Activated CD4-positive, alpha-beta memory T cell treated with anti-CD3 and anti-CD28 coated beads, Interleukin-2, amount 10 ng/mL, durations not matched to agents 7 days and 5 days (primary cell): ENCODE data around the gene PNMT. TPM values are rescaled to one million over a fixed set of nuclear protein-coding genes. Genes with fewer than 3 reads are reported as not detected.
A peak's percentile ranks its signal among the peaks of the same experiment; 100 is the strongest.

Experiments
- CTCF ChIA-PET: fragments of 350-600 bp; sonication (Branson Sonifier 250); formaldehyde crosslinking; loops from one replicate; lab custom pipeline; 2021; ENCODE audit warnings: antibody characterized with exemption, inconsistent platforms; lab: Charles Lee
- POLR2A ChIA-PET: fragments of 350-600 bp; sonication (Branson Sonifier 250); formaldehyde crosslinking; loops from one replicate; lab custom pipeline; 2021; ENCODE audit warnings: antibody characterized with exemption; lab: Charles Lee
- DNase-seq: peaks from one replicate; pipeline ENCODE4 v3.0.0-alpha.2; 2020
- H3K27ac Mint-ChIP-seq: one replicate; pipeline ENCODE4 v1.8.0; 2021; ENCODE audit warnings: mild to moderate bottlenecking, mixed read lengths
- H3K27me3 Mint-ChIP-seq: one replicate; pipeline ENCODE4 v1.8.0; 2021; ENCODE audit warnings: mixed read lengths
- H3K36me3 Mint-ChIP-seq: one replicate; pipeline ENCODE4 v1.8.0; 2021; ENCODE audit warnings: low read depth, mixed read lengths
- H3K4me1 Mint-ChIP-seq: one replicate; pipeline ENCODE4 v1.8.0; 2021; ENCODE audit warnings: mixed read lengths
- H3K4me3 Mint-ChIP-seq: one replicate; pipeline ENCODE4 v1.8.0; 2021; ENCODE audit warnings: mild to moderate bottlenecking, mixed read lengths
- H3K9me3 Mint-ChIP-seq: one replicate; pipeline ENCODE4 v1.8.0; 2021; ENCODE audit warnings: mixed read lengths
- total RNA-seq, 2 experiments: library from RNA; stranded (reverse); gene quantifications; one replicate each; pipeline ENCODE4 v1.2.3, GENCODE V29; 2021

PNMT gene
- total RNA-seq, 2 experiments from 2014 or later = not detected

DNA sequence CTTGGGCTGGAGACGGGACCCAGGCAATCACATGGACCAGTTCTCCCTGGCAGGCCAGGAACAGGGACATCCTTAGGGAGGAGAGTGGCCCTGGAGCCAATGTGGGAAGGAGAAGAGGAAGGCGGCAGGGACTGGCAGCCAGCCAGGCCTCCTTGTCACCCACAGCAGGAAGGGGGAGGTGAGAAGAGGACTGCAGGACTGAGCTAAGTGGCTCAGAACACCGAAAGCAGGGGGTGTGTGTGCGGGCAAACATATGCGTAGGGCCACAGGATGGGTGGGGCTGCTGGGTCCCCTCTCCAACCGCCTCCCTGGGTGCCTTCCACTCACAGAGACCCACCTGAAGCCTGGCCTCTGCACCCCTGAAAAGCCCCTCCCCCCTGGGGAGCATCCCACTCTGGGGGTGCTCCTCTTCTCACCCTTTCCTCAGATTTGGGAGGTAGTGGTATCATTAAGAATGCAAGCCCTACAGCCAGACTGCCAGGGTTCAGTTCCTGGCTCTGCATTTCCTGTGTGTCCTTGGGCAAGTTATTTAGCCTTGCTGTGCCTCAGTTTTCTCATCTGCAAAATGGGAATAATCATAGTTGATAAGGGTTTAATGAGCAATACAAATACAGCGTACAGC lies 8.1 kb downstream of the PNMT start:
- H3K4me3 Mint-ChIP-seq = no peak overlapping the region
- CTCF ChIA-PET = interaction anchor here (1.0 to 2.4 kb wide), 6 partner anchors 11 to 54 kb away, joined by 5 to 14 read pairs (median 9); partner anchors contain the start of genes MIEN1 and PGAP3
- H3K9me3 Mint-ChIP-seq = no peaks in the 10 kb centered on the region
- peaks cover 2% of the 10 kb centered on the region for H3K27me3 Mint-ChIP-seq
- H3K4me1 Mint-ChIP-seq = peaks cover 58% of the 10 kb centered on the region
- peaks cover 4% of the 10 kb centered on the region for H3K36me3 Mint-ChIP-seq
- DNase-seq = peak; percentile 74
- POLR2A ChIA-PET = interaction anchor here (0.9 to 8.8 kb wide), 4 partner anchors 10 to 79 kb away, joined by 3 to 71 read pairs (median 14); partner anchors contain the start of genes MIEN1 and PGAP3
- H3K27ac Mint-ChIP-seq = peak overlapping the region; percentile 77

DNA sequence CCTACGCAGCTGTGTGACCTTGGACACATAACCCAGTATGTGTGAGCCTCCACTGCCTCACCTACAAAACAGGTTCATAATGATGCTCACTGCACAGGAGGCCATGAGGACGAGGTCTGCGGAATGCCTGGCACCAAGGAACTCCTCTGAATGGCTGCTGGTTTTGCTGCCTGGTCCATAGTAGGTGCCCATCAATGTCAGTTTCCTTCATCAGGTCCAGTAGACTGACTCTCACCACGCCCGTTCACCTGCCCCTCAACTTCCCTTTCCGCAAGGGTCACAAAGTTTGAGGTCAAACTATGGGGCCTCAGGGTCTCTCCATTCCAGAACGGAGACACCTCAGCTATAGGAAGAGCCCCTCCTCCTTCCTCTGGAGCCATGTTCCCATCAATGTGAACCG lies 8.8 kb downstream of the PNMT start:
- Mint-ChIP-seq H3K27me3 (no peaks in the 10 kb centered on the region), H3K9me3 (no peaks in the 10 kb centered on the region), H3K36me3 (peaks cover 4% of the 10 kb centered on the region), H3K4me1 (peaks cover 56% of the 10 kb centered on the region), H3K27ac (peak overlapping the region; percentile 77), H3K4me3 (no peak overlapping the region)
- DNase-seq = no peak
- ChIA-PET CTCF (interaction anchor here (1.5 to 1.9 kb wide), 2 partner anchors 8 to 22 kb away, joined by 8 read pairs; partner anchors contain the start of gene PNMT), POLR2A (interaction anchor here (0.7 to 8.8 kb wide), 4 partner anchors 11 to 241 kb away, joined by 3 to 71 read pairs (median 14); partner anchors contain the start of genes MIEN1 and PGAP3)

DNA sequence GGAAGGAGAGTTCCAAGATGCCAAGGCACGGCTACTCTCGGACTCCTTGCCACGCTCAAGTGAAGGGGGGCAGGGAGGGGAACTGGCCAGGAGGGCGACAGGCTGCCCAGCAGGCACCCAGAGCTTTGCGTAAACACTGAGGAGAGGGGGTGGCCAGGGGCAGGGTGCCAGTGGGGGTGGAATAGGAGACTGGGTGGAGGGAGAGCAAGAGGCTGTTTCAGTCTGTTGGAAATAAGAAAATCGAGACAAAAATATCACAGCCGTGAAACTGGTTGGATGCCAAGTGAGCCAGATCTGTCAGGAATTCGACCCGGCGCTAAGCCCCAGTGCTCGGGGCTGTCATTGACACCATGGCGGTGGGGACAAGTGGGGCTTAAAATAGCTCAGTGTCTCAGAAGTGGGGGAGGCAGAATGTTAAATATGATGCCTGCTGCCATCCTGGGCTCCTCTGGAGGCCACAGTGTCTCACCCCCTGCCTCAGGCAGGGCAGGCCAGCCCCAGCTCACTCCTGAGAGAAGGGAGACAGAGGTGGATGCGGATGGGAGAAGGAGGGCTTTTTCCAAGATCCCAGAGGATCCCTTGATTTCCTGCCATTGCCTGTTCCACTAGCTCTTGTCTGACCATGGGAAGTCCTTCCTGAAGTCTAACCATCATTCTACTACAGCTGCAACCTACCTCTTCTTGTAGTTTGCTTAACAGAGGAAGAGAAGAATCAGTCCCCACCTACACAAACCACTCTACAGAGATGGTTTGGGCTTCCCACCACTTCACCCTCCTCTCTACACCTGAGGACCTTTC lies 9.5 kb downstream of the PNMT start:
- H3K4me3 Mint-ChIP-seq = no peak overlapping the region
- no peaks in the 10 kb centered on the region for H3K27me3 Mint-ChIP-seq
- no peaks in the 10 kb centered on the region for H3K9me3 Mint-ChIP-seq
- ChIA-PET POLR2A (interaction anchor here (0.7 to 8.8 kb wide), 5 partner anchors 11 to 242 kb away, joined by 3 to 71 read pairs (median 14); partner anchors contain the start of genes MIEN1 and PGAP3), CTCF (interaction anchor here (0.6 to 1.8 kb wide), 4 partner anchors 9 to 285 kb away, joined by 3 to 8 read pairs (median 4); partner anchors contain the start of genes PGAP3 and PNMT)
- peaks cover 56% of the 10 kb centered on the region for H3K4me1 Mint-ChIP-seq
- no peak for DNase-seq
- H3K27ac Mint-ChIP-seq = peak overlapping the region; percentile 28
- peaks cover 4% of the 10 kb centered on the region for H3K36me3 Mint-ChIP-seq

DNA sequence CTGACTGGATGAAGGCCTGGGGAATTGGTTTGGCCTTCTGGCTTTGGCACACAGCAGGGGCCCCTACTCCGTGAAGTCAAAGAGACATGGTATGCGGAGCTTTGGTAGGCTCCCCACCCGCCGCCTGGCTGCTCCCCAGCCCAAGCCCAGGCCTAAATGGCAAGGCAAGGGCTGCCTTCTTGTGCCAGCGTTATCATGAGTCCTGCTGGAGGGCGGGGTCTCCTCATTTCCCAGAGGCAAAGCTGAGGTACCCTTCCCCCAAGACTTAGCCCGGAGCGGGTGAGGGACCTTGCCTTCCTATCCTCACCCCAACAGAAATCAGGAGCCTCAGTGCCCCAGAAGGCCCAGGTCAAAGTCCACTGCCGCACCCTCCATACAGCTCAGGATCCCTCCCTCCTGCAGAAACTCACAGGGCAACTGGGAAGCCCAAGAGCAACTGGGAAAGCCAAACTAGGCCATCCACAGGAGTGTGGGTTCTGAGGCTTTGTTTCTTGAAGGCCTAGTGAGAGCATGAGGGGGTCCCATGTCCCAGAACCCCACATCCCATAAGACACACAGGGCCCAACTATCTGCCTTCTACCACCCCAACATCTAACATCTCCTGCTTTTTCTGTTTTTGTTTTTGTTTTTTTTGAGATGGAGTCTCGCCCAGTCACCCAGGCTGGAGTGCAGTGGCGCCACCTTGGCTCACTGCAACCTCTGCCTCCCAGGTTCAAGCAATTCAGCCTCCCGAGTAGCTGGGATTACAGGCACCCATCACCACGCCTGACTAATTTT lies 10.3 kb downstream of the PNMT start:
- CTCF ChIA-PET = interaction anchor here (0.6 to 2.6 kb wide), 11 partner anchors 9 to 286 kb away, joined by 3 to 16 read pairs (median 5); partner anchors contain the start of genes MIEN1, PGAP3 and PNMT
- POLR2A ChIA-PET = interaction anchor here (1.9 to 8.8 kb wide), 4 partner anchors 8 to 52 kb away, joined by 14 to 71 read pairs (median 17); partner anchors contain the start of genes MIEN1, PGAP3 and PNMT
- H3K4me1 Mint-ChIP-seq = peaks cover 59% of the 10 kb centered on the region

DNA sequence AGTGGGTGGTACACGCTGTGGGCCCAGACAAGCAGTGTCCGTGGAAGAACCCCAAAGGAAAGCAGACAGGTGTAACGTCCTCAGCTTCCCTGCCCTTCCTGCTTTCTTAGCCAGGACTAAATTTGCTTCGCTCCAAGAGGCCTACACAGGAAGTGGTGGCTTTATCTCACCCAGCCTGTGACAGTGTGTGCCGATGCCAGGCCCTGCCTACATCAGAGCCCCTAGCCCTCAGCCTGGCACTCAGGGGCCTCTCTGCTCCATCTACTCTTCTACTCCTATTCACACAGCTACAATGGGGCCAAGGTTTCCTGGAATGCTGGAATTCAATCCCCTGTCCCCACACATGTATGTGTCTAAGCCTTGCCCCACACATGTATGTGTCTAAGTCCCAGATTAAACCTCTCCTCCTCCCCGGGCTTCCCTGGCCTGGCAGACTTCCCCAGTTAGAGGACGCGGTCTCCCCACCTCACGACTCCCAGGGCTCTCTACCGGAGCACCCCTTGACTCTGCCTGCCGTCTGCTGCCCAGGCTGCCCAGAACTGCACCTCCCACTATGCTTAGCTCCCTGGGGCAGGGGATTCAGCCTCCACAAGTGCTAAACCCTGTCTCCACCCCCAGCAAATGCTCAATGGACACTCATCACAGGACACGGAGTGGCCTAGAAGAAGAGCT lies 11.4 kb downstream of the PNMT start:
- Mint-ChIP-seq H3K36me3 (peaks cover 14% of the 10 kb centered on the region), H3K4me1 (peaks cover 59% of the 10 kb centered on the region), H3K4me3 (no peak overlapping the region), H3K27me3 (no peaks in the 10 kb centered on the region), H3K27ac (peak overlapping the region; percentile 83), H3K9me3 (no peaks in the 10 kb centered on the region)
- ChIA-PET POLR2A (interaction anchor here (0.6 to 8.8 kb wide), 5 partner anchors 9 to 360 kb away, joined by 3 to 71 read pairs (median 16); partner anchors contain the start of genes MIEN1, PGAP3 and PNMT), CTCF (interaction anchor here (0.8 to 2.6 kb wide), 10 partner anchors 8 to 58 kb away, joined by 3 to 16 read pairs (median 4); partner anchors contain the start of genes MIEN1 and PNMT)
- peak; percentile 56 for DNase-seq

More for the DNA sequence above, 10.3 kb downstream of the PNMT start:
- peak overlapping the region; percentile 83 for H3K27ac Mint-ChIP-seq
- H3K27me3 Mint-ChIP-seq = no peaks in the 10 kb centered on the region
- H3K9me3 Mint-ChIP-seq = no peaks in the 10 kb centered on the region
- H3K36me3 Mint-ChIP-seq = peaks cover 10% of the 10 kb centered on the region
- no peak for DNase-seq
- H3K4me3 Mint-ChIP-seq = no peak overlapping the region

DNA sequence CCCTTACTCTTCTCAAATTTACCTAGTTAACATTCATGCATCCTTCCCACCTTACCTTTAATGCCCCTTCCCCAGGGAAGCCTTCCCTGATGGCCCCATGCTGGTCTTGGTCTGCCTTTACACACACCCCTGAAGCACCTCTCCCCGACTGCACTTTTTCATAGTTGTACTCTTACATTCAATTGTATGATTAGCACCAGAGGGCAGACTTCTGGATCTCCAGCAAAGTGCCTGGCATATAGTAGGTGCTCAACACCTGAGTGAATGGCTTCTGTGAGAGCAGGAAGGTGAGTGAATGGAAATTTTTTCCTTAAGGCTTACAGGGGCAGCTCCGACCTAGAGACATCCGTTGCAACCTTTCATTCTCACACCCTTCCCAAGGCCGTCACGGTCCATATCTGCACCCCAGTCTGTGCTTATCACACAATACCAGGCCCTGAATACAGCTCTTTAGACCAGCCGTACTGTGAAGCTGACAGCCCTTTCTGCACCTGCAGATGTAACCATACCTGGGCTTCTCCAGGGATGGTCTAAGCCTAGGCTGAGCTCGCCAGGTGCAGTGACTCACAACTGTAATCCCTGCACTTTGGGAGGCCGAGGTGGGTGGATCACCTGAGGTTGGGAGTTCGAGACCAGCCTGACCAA lies 15.2 kb downstream of the PNMT start:
- no peak overlapping the region for H3K4me3 Mint-ChIP-seq
- no peaks in the 10 kb centered on the region for H3K9me3 Mint-ChIP-seq
- CTCF ChIA-PET = interaction anchor here (0.5 to 2.2 kb wide), 4 partner anchors 14 to 49 kb away, joined by 3 to 9 read pairs (median 4); partner anchors contain the start of gene MIEN1
- no peaks in the 10 kb centered on the region for H3K27me3 Mint-ChIP-seq
- POLR2A ChIA-PET = no interaction called here
- H3K4me1 Mint-ChIP-seq = peaks cover 43% of the 10 kb centered on the region
- H3K36me3 Mint-ChIP-seq = peaks cover 19% of the 10 kb centered on the region
- no peak overlapping the region for H3K27ac Mint-ChIP-seq
- DNase-seq = no peak

DNA sequence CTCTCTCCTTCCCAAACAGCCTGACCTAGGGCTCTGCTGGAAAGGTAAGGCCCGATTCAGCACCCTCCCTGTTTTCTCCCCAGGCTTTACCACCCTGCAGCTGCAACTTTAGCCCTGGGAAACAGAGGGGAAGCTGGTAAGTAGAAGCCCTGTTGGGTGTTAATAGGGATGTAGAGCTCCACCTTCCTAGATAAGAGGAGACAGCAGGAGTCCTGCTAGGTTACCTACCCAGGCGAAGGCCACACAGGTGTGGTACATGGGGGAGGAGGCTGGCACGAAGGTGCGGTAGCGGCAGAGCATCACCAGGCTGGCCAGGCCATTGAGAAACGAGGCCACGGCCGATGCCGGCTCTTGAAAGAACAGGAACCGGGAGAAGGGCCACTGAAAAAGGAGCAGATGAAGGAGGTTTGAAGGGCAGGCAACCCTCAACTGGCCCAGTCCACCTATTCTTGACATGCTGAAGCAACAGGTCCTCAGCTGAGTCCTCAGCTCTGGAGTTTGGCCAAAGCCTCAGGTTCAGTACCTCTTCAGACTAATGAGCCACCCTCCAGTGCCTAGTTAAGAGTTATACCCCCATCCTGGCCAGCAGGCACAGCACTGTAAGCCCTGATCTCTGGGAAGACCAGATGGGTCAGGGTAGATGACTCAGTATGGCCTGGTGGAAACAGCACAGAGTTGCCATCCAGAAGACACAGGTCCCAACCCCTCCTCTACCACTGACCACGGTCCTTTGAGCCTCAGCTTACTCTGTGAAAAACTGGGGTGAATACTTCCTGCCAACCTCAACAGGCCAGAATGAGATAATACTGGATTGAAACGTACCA lies 16.3 kb downstream of the PNMT start:
- Mint-ChIP-seq H3K9me3 (no peaks in the 10 kb centered on the region), H3K4me1 (peaks cover 40% of the 10 kb centered on the region), H3K27ac (no peak overlapping the region), H3K27me3 (no peaks in the 10 kb centered on the region), H3K4me3 (no peak overlapping the region), H3K36me3 (peaks cover 22% of the 10 kb centered on the region)
- ChIA-PET POLR2A (no interaction called here), CTCF (interaction anchor here (1.0 to 1.3 kb wide), 2 partner anchors 50 to 177 kb away, joined by 3 to 4 read pairs; no protein-coding TSS in a partner anchor)
- DNase-seq = no peak

DNA sequence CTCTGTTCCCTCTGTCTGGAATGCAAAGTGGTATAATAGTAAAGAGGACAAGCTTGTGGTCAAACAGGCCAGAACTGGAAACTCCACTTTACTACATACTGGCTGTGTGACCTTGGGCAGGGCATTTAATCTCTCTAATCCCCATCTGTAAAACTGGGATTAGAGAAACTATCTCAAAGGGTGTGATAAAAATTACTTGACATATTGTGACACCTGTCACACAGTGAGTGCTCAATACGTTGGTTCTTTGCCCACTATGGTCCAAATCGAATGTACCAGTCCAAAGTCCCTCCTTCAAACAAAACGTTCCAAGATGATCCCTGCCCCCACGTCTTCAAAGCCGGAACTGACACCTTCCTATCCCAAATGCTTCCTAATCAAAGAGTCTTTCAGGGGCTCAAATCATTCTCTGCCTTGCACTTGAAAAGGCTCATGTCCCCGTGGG lies 18.9 kb downstream of the PNMT start:
- Mint-ChIP-seq H3K9me3 (no peaks in the 10 kb centered on the region), H3K4me1 (peaks cover 28% of the 10 kb centered on the region), H3K27ac (peak overlapping the region; percentile 94), H3K4me3 (peak overlapping the region; percentile 95), H3K36me3 (peaks cover 22% of the 10 kb centered on the region), H3K27me3 (no peaks in the 10 kb centered on the region)
- ChIA-PET POLR2A (interaction anchor here (0.6 to 4.1 kb wide), 8 partner anchors 10 to 69 kb away, joined by 3 to 71 read pairs (median 4); partner anchors contain the start of genes ERBB2 and MIEN1), CTCF (interaction anchor here (1.2 to 1.8 kb wide), 3 partner anchors 11 to 64 kb away, joined by 5 to 7 read pairs (median 5); no protein-coding TSS in a partner anchor)
- DNase-seq = no peak

DNA sequence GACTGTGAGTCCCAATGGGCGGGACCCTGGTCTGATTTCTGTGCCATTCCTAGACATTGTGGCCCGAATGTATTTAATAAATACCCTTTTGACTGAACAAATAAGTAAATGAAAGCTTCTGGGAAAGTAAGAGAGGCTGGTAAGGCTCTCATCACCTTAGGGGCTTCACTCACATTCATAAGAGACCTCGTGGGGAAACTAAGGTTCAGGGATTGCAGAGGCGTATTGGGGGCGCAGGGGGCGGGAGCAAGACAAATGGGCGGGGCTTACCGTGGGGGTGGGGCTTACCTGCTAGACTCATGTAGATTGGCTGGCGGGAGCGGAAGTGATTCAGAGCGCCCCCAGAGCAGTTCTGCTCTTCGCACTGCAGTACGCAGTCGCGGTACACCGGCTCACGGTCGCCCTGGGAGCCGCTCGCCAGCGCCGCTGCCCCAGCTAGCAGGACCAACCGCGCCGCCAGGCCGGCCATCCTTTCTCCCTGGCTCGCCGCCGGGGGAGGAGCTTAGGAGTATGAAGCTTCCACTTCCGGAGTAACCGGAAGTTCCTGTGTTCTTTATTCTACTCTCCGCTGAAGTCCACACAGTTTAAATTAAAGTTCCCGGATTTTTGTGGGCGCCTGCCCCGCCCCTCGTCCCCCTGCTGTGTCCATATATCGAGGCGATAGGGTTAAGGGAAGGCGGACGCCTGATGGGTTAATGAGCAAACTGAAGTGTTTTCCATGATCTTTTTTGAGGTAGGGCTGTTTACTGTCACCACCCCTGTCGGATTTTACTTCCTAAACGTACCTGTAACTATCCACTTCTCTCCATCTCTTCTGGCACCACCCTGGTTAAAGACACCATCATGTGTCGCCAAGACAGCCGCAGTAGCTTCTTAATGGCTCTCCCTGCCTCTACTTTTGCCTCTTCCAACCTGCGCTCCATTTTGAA lies 19.6 kb downstream of the PNMT start, which contains the start of gene PGAP3:
Gene PGAP3 (minus strand): TSS at position 512 of the 929 bp plus-strand sequence. CDS start 43 bp downstream, at position 469.
- peak; percentile 85 for DNase-seq
- Mint-ChIP-seq H3K4me3 (peak within 1 kb of the TSS; percentile 95), H3K4me1 (peaks cover 28% of the 10 kb centered on the region), H3K36me3 (peaks cover 22% of the 10 kb centered on the region), H3K27me3 (no peaks in the 10 kb centered on the region), H3K9me3 (no peaks in the 10 kb centered on the region), H3K27ac (peak within 1 kb of the TSS; percentile 94)
- POLR2A ChIA-PET = interaction anchor here (0.6 to 4.1 kb wide), 25 partner anchors 9 to 293 kb away, joined by 3 to 71 read pairs (median 4); partner anchors contain the start of genes ERBB2, MED1, MIEN1 and PSMD3
- CTCF ChIA-PET = interaction anchor here (0.6 to 1.8 kb wide), 9 partner anchors 9 to 105 kb away, joined by 3 to 8 read pairs (median 5); partner anchors contain the start of gene PNMT
